ENCODE results near the gene GPD1L.
"Not testable (repeated sequence)": the region's sequence is repeated elsewhere in the genome, so short reads cannot be mapped to it uniquely, and the experiment has no call there.

Gene GPD1L

DNA sequence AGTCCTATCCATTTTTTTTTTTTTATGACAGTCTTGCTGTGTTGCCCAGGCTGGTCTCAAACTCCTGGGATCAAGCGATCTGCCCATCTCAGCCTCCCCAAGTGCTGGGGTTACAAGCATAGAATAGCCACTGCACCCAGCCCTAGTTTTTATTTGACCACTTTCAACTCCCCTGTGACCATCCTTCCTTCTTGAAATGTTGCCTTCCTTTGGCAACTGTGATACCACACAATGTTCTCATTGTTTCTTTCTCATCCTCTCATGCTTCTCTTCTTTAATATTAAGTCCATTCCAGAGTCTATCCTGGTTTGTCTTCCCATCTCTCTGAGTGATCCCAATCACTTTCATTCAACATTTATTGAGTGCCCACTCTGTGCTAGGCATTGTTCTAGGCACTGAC, 7.9 kb upstream of the GPD1L start:
- Mint-ChIP-seq H3K9me3 (peaks cover 34% of the 10 kb centered on the region), H3K27me3 (ENCODE audit: low read depth, poor library complexity) (peaks cover 20% of the 10 kb centered on the region), H3K36me3 (ENCODE audit: low read depth) (peaks cover 8% of the 10 kb centered on the region), H3K4me1 (no peaks in the 10 kb centered on the region), H3K4me3 (no peak overlapping the region), H3K27ac (no peak overlapping the region)
- TF ChIP-seq, protein P1, sequence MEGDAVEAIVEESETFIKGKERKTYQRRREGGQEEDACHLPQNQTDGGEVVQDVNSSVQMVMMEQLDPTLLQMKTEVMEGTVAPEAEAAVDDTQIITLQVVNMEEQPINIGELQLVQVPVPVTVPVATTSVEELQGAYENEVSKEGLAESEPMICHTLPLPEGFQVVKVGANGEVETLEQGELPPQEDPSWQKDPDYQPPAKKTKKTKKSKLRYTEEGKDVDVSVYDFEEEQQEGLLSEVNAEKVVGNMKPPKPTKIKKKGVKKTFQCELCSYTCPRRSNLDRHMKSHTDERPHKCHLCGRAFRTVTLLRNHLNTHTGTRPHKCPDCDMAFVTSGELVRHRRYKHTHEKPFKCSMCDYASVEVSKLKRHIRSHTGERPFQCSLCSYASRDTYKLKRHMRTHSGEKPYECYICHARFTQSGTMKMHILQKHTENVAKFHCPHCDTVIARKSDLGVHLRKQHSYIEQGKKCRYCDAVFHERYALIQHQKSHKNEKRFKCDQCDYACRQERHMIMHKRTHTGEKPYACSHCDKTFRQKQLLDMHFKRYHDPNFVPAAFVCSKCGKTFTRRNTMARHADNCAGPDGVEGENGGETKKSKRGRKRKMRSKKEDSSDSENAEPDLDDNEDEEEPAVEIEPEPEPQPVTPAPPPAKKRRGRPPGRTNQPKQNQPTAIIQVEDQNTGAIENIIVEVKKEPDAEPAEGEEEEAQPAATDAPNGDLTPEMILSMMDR (IDR thresholded peaks at IDR 0.05): no peak
- no peak for DNase-seq

DNA sequence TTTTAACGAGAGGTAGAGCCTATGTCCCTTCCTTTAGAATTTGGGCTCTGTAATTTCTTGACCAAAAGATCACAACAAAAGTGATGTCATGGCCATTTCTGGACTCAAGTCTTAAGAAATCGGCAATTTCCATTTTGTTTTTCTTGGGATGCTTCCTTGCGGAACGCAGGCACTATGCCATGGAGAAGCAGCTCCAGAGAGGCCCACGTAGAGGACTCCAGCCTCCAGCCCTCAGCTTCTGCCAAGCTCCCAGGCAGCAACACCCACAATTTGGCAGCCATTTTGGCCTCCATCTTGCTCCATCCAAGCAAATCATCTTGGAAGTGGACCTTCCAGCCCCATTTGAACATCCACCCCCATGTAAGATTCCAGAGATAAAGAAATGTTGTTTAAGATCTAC, 6.0 kb upstream of the GPD1L start:
- Mint-ChIP-seq H3K36me3 (ENCODE audit: low read depth) (peaks cover 18% of the 10 kb centered on the region), H3K27me3 (ENCODE audit: low read depth, poor library complexity) (peaks cover 15% of the 10 kb centered on the region), H3K4me1 (no peaks in the 10 kb centered on the region), H3K9me3 (peaks cover 50% of the 10 kb centered on the region), H3K27ac (no peak overlapping the region), H3K4me3 (no peak overlapping the region)
- TF ChIP-seq, protein P1 (IDR thresholded peaks at IDR 0.05): no peak
- DNase-seq: no peak

DNA sequence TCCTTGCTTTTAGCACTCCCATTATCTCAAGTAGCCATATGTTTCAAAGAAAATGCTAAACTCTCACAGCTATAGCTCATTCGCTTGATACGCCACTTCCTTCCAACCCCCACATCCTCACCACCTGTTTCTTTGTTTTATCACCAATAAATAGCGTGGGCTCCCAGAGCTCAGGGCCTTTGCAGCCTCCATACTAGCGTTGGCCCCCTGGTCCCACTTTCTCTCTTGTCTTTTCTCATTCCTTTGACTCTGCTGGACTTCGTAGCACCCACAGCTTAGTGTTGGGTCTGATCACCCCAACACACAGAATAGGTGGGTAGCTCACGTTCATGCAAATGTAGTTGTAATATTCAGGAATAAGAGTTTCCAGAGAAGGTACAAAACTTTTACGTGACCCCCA, 4.1 kb upstream of the GPD1L start:
- Mint-ChIP-seq H3K4me1 (peaks cover 4% of the 10 kb centered on the region), H3K4me3 (no peak overlapping the region)

DNA sequence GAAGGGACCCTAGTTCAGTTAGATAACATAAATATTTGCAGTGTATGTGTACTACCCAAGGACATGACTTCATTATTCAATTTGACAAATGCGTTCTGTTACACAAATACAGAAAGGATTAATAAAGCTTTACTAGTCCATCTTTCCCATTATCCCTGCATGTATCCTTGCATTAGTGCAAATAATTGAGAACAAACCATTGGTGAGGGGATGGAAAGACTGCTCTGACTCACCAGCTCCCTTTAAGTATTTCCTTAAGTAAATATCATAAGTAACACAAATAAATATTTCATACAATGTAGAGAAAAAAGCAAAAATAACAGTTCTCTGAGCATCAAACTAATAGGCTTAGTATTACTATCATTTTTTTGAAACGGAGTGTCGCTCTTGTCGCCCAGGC, 1.9 kb upstream of the GPD1L start:
- Mint-ChIP-seq H3K27ac (no peak overlapping the region), H3K36me3 (ENCODE audit: low read depth) (peaks cover 18% of the 10 kb centered on the region), H3K9me3 (peaks cover 43% of the 10 kb centered on the region), H3K4me3 (no peak overlapping the region), H3K27me3 (ENCODE audit: low read depth, poor library complexity) (peaks cover 29% of the 10 kb centered on the region), H3K4me1 (peaks cover 12% of the 10 kb centered on the region)
- TF ChIP-seq, protein P1 (IDR thresholded peaks at IDR 0.05): no peak
- no peak for DNase-seq

More for the DNA sequence above, 4.1 kb upstream of the GPD1L start:
- Mint-ChIP-seq H3K27me3 (ENCODE audit: low read depth, poor library complexity) (peaks cover 14% of the 10 kb centered on the region), H3K9me3 (peaks cover 50% of the 10 kb centered on the region), H3K36me3 (ENCODE audit: low read depth) (peaks cover 18% of the 10 kb centered on the region), H3K27ac (peak overlapping the region; percentile 23)
- DNase-seq: no peak
- TF ChIP-seq, protein P1 (IDR thresholded peaks at IDR 0.05): no peak

DNA sequence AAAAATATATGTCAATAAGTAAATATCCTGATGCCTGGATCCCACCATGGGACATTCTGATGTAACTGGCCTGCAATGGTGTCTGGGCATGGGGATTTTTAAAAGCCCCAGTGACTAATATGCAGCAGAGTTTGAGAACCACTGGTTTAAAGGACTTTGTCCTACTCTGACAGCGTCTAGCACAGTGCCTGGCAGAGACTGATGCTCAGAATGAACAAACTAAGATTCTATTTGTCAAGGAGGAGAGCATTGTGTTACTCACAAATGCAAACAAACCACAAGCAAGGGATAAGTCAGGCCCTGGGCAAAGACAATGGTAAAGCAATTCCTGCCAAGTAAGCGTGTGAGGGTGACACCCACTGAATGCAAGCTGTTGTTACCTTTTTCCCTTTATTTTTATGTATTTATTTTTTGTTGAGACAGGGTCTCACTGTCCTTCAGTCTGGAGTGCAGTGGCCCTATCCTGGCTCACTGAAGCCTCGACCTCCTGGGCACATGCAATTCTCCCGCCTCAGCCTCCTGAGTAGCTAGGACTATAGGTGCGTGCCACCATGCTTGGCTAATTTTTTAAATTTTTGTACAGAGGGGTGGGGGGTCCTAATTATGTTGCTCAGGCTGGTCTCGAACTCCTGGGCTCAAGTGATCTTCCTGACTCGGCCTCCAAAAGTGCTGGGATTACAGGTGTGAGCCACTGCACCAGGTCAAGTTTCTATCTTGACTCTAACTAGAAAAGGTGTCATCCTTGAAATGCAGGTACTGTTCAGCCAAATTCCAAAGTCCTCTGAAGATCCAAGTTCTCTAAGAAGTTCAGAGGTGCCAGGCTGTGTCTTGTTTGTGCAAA, 909 bp upstream of the GPD1L start:
- peaks cover 18% of the 10 kb centered on the region for H3K36me3 Mint-ChIP-seq (ENCODE audit: low read depth)
- peak overlapping the region; percentile 68 for H3K4me3 Mint-ChIP-seq
- DNase-seq: no peak
- peaks cover 38% of the 10 kb centered on the region for H3K27me3 Mint-ChIP-seq (ENCODE audit: low read depth, poor library complexity)
- H3K4me1 Mint-ChIP-seq: peaks cover 15% of the 10 kb centered on the region
- H3K27ac Mint-ChIP-seq: no peak overlapping the region
- H3K9me3 Mint-ChIP-seq: peaks cover 45% of the 10 kb centered on the region
- TF ChIP-seq, protein P1 (IDR thresholded peaks at IDR 0.05): no peak

DNA sequence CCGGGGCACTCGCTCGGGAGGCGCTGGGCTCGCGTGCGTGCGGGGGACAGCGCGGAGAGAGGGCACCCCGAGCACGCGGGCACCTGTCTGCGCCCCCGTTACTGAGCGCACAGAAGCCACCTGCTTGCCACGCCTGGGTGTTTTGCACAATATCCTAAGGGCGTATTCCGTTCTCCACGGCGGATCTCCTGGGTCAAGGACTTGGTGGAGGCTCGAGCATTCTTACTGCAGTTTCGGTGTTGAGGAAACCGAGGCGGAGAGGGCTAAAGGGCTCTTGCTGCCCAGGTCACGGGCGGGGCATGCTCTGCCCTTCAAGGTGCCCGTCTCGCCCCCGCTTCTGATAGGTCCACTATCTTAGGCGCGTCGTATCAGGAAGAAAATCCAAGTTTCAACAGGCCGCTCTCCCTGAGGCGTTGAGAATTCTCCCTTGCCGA, 526 bp downstream of the GPD1L start:
- TF ChIP-seq, protein P1 (IDR thresholded peaks at IDR 0.05): no peak
- H3K9me3 Mint-ChIP-seq: peaks cover 31% of the 10 kb centered on the region
- H3K27ac Mint-ChIP-seq: no peak overlapping the region
- peaks cover 45% of the 10 kb centered on the region for H3K27me3 Mint-ChIP-seq (ENCODE audit: low read depth, poor library complexity)
- peak overlapping the region; percentile 89 for H3K4me3 Mint-ChIP-seq
- H3K36me3 Mint-ChIP-seq (ENCODE audit: low read depth): peaks cover 15% of the 10 kb centered on the region
- peaks cover 15% of the 10 kb centered on the region for H3K4me1 Mint-ChIP-seq
- no peak for DNase-seq

DNA sequence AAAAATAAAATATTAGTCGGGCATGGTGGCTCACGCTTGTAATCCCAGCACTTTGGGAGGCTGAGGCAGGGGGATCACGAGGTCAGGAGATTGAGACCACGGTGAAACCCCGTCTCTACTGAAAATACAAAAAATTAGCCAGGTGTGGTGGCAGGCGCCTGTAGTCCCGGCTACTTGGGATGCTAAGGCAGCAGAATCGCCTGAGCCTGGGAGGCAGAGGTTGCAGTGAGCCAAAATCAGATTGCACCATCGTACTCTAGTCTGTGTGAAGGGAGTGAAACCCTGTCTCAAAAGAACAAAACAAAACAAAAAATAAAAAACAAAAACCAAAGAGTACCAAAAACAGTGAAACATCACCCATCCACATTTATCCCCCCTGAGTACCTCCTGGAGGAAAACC, 1.8 kb downstream of the GPD1L start:
- H3K4me3 Mint-ChIP-seq, DNase-seq, H3K27ac Mint-ChIP-seq: not testable (repeated sequence)
- Mint-ChIP-seq H3K9me3 (peaks cover 19% of the 10 kb centered on the region), H3K27me3 (ENCODE audit: low read depth, poor library complexity) (peaks cover 46% of the 10 kb centered on the region), H3K36me3 (ENCODE audit: low read depth) (peaks cover 10% of the 10 kb centered on the region), H3K4me1 (peaks cover 15% of the 10 kb centered on the region)

Measured in nephron progenitor cell (in vitro differentiated cells).